Neural crest cell (in vitro differentiated cells): Measurements from ENCODE around the gene LSM7. TPM values are rescaled to one million over a fixed set of nuclear protein-coding genes. Genes with fewer than 3 reads are reported as not detected.

Experiments used
- DNase-seq: peaks from one replicate; pipeline ENCODE4 v3.0.0; 2021; ENCODE audit warnings: low read depth, mixed read lengths, low spot score
- H3K27ac Mint-ChIP-seq: one replicate; pipeline ENCODE4 v1.8.0; 2021; ENCODE audit warnings: mild to moderate bottlenecking, mixed read lengths; ENCODE audit not compliant: unreplicated experiment
- H3K27me3 Mint-ChIP-seq: 2 replicates; pipeline ENCODE4 v1.8.0; 2021; ENCODE audit warnings: low read depth, mild to moderate bottlenecking, mixed read lengths
- H3K36me3 Mint-ChIP-seq: 2 replicates; pipeline ENCODE4 v1.8.0; 2021; ENCODE audit warnings: low read depth, mild to moderate bottlenecking, mixed read lengths
- H3K4me1 Mint-ChIP-seq: 2 replicates; pipeline ENCODE4 v1.8.0; 2021; ENCODE audit warnings: mixed read lengths
- H3K4me3 Mint-ChIP-seq: one replicate; pipeline ENCODE4 v1.8.0; 2021; ENCODE audit warnings: mild to moderate bottlenecking, mixed read lengths
- H3K9me3 Mint-ChIP-seq: 2 replicates; pipeline ENCODE4 v1.8.0; 2021; ENCODE audit warnings: mixed read lengths
- total RNA-seq: library from RNA; stranded (reverse); gene quantifications from 2 replicates; pipeline ENCODE4 v1.2.1, GENCODE V29; 2021
- TF ChIP-seq, protein P1 (sequence below): fragments of 200-600 bp; sonication (generic); conservative IDR thresholded peaks from 2 replicates; pipeline ENCODE4 v1.5.0; 2021; ENCODE audit warnings: antibody characterized with exemption, mild to moderate bottlenecking

LSM7 gene
- total RNA-seq, 1 donor from 2014 or later: 198 TPM

- H3K9me3 Mint-ChIP-seq: no peaks in the 10 kb centered on the region
- no peak overlapping the region for H3K27ac Mint-ChIP-seq
- H3K36me3 Mint-ChIP-seq: no peaks in the 10 kb centered on the region
- H3K27me3 Mint-ChIP-seq: no peaks in the 10 kb centered on the region
- TF ChIP-seq, protein P1, sequence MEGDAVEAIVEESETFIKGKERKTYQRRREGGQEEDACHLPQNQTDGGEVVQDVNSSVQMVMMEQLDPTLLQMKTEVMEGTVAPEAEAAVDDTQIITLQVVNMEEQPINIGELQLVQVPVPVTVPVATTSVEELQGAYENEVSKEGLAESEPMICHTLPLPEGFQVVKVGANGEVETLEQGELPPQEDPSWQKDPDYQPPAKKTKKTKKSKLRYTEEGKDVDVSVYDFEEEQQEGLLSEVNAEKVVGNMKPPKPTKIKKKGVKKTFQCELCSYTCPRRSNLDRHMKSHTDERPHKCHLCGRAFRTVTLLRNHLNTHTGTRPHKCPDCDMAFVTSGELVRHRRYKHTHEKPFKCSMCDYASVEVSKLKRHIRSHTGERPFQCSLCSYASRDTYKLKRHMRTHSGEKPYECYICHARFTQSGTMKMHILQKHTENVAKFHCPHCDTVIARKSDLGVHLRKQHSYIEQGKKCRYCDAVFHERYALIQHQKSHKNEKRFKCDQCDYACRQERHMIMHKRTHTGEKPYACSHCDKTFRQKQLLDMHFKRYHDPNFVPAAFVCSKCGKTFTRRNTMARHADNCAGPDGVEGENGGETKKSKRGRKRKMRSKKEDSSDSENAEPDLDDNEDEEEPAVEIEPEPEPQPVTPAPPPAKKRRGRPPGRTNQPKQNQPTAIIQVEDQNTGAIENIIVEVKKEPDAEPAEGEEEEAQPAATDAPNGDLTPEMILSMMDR: no peak
- H3K4me1 Mint-ChIP-seq: no peaks in the 10 kb centered on the region
- no peak overlapping the region for H3K4me3 Mint-ChIP-seq
- no peak for DNase-seq
Observed at GRCh38 chr19:2345076-2345475, 16.7 kb upstream of the LSM7 start.

DNA sequence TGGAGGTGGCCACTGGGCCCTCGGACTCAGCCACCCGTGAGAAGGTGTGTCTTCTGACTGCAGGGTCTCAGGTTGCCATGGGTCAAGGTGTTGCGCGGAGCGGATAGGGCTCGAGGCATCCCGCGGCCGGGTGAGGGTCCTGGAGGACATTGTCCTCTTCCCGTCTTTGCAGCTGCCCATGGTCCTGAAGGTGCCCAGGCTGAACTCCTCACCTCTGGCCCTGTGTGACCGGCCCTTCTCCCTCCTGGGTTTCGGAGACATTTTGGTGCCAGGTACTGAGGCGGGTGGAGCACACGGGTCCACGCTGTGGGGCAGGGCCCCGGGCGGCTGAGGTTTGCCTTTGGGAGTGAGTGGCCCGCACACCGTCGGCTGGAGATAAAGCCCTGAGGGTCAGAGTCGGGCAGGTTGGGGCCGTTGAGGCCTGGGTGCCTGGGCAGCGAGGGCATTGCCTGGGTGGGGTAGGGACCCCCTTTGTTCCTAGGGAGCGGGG, 16.0 kb upstream of the LSM7 start:
- Mint-ChIP-seq H3K9me3 (no peaks in the 10 kb centered on the region), H3K4me1 (no peaks in the 10 kb centered on the region), H3K27me3 (no peaks in the 10 kb centered on the region), H3K36me3 (no peaks in the 10 kb centered on the region), H3K27ac (no peak overlapping the region), H3K4me3 (no peak overlapping the region)
- no peak for DNase-seq
- TF ChIP-seq, protein P1: no peak

GRCh38 chr19:2343289-2343982, 15.1 kb upstream of the LSM7 start:
- H3K4me3 Mint-ChIP-seq: no peak overlapping the region
- H3K9me3 Mint-ChIP-seq: no peaks in the 10 kb centered on the region
- DNase-seq: no peak
- TF ChIP-seq, protein P1: no peak
- no peaks in the 10 kb centered on the region for H3K4me1 Mint-ChIP-seq
- no peaks in the 10 kb centered on the region for H3K36me3 Mint-ChIP-seq
- H3K27me3 Mint-ChIP-seq: no peaks in the 10 kb centered on the region
- H3K27ac Mint-ChIP-seq: no peak overlapping the region

DNA sequence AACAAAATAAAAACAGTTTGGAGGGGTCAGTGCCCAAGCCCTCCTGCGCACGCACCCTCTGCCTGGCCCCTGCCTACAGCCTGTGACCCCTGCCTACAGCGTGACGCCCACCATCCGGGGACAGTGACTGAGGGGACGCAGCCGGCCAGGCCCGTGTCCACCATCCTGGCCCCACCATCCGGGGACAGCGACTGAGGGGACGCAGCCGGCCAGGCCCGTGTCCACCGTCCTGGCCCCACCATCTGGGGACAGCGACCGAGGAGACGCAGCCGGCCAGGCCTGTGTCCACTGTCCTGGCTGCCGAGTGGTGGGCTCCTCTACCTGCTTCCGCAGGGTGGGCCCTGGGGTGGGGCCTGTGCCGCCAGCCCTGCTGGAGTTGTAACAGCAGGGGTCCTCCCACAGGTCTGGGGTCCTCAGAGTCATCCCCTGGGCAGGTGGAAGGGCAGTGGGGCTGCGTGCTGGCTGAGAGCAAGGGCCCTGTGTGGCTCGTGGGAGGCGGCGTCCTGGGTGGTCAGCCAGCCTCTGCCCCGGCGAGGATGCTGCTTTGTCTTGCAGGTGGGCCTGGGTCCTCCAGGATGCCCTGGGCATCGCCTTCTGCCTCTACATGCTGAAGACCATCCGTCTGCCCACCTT, 14.4 kb upstream of the LSM7 start:
- Mint-ChIP-seq H3K4me1 (peaks cover under 1% of the 10 kb centered on the region), H3K27ac (no peak overlapping the region), H3K9me3 (no peaks in the 10 kb centered on the region), H3K4me3 (no peak overlapping the region), H3K27me3 (no peaks in the 10 kb centered on the region), H3K36me3 (no peaks in the 10 kb centered on the region)
- TF ChIP-seq, protein P1: no peak
- no peak for DNase-seq

DNA sequence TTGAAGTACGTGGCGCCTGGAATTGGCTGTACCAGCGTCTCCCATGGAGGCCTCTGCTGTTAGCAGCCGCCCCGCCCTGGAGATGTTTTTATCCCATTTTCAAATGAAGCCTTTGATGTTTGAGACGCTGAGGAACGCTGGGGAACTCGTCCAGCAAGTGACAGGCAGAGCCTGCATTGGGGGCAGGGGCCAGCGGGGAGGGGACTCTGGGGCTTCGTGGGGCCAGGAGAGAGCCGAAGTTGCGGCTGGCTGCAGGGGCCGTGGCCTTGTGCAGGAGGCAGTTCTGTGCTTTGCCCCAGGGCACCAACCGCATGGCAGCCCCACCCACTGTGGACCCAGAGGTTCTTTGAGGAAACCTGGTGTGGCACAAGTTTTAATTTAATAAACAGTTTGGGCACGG, 13.6 kb upstream of the LSM7 start:
- H3K4me3 Mint-ChIP-seq: no peak overlapping the region
- peaks cover 8% of the 10 kb centered on the region for H3K4me1 Mint-ChIP-seq
- H3K36me3 Mint-ChIP-seq: no peaks in the 10 kb centered on the region
- TF ChIP-seq, protein P1: no peak
- H3K27me3 Mint-ChIP-seq: no peaks in the 10 kb centered on the region
- H3K9me3 Mint-ChIP-seq: no peaks in the 10 kb centered on the region
- H3K27ac Mint-ChIP-seq: no peak overlapping the region
- no peak for DNase-seq
